ENCODE data around the gene POLR1C.

POLR1C gene

GRCh38 chr6:43515808-43516207, 1.1 kb upstream of the POLR1C start:
- Histone ChIP-seq H3K9me3 (ENCODE audit: insufficient read depth, low read length) (no peaks in the 10 kb centered on the region), H3K4me3 (ENCODE audit: insufficient read depth, low read length, poor library complexity, severe bottlenecking) (peak overlapping the region; percentile 88), H3F3A (ENCODE audit: insufficient read depth) (peaks cover 13% of the 10 kb centered on the region), H3K36me3 (ENCODE audit: low read length) (peaks cover 17% of the 10 kb centered on the region; the same call in 1 of the 2 replicates), H3K79me2 (ENCODE audit: insufficient read depth, low read length) (peaks cover 44% of the 10 kb centered on the region), H3K9me2 (replicated peaks; ENCODE audit: insufficient read depth, low read length) (no peaks in the 10 kb centered on the region), H2AFZ (ENCODE audit: low read depth, low read length, severe bottlenecking) (no peak overlapping the region), H4K20me1 (ENCODE audit: low read depth, low read length) (no peaks in the 10 kb centered on the region), H3K9ac (ENCODE audit: low read length) (peak overlapping the region; percentile 86), H3K27me3 (ENCODE audit: low read length) (no peaks in the 10 kb centered on the region), H3K27ac (ENCODE audit: low read depth, low read length) (no peak overlapping the region), H3K4me2 (ENCODE audit: low read depth, low read length, poor library complexity, severe bottlenecking) (peak overlapping the region; percentile 62)
- TF ChIP-seq, protein P1, sequence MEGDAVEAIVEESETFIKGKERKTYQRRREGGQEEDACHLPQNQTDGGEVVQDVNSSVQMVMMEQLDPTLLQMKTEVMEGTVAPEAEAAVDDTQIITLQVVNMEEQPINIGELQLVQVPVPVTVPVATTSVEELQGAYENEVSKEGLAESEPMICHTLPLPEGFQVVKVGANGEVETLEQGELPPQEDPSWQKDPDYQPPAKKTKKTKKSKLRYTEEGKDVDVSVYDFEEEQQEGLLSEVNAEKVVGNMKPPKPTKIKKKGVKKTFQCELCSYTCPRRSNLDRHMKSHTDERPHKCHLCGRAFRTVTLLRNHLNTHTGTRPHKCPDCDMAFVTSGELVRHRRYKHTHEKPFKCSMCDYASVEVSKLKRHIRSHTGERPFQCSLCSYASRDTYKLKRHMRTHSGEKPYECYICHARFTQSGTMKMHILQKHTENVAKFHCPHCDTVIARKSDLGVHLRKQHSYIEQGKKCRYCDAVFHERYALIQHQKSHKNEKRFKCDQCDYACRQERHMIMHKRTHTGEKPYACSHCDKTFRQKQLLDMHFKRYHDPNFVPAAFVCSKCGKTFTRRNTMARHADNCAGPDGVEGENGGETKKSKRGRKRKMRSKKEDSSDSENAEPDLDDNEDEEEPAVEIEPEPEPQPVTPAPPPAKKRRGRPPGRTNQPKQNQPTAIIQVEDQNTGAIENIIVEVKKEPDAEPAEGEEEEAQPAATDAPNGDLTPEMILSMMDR (IDR thresholded peaks at IDR 0.05; ENCODE audit: insufficient read depth, low read length, poor library complexity, severe bottlenecking), result no peak
- TF ChIP-seq EZH2phosphoT487 (conservative IDR thresholded peaks at IDR 0.05; ENCODE audit: low read length), result no peak

GRCh38 chr6:43516367-43516696, 557 bp upstream of the POLR1C start:
- H3K79me2 ChIP-seq (ENCODE audit: insufficient read depth, low read length), result peaks cover 44% of the 10 kb centered on the region
- peak overlapping the region; percentile 86 for H3K9ac ChIP-seq (ENCODE audit: low read length)
- H3F3A ChIP-seq (ENCODE audit: insufficient read depth), result peaks cover 13% of the 10 kb centered on the region
- no peaks in the 10 kb centered on the region for H3K9me3 ChIP-seq (ENCODE audit: insufficient read depth, low read length)
- no peaks in the 10 kb centered on the region for H4K20me1 ChIP-seq (ENCODE audit: low read depth, low read length)
- H3K27me3 ChIP-seq (ENCODE audit: low read length), result no peaks in the 10 kb centered on the region
- H3K36me3 ChIP-seq (ENCODE audit: low read length), result peaks cover 19% of the 10 kb centered on the region; the same call in 1 of the 2 replicates
- peak overlapping the region; percentile 82 for H2AFZ ChIP-seq (ENCODE audit: low read depth, low read length, severe bottlenecking)
- peak overlapping the region; percentile 62 for H3K4me2 ChIP-seq (ENCODE audit: low read depth, low read length, poor library complexity, severe bottlenecking)
- peak overlapping the region; percentile 88 for H3K4me3 ChIP-seq (ENCODE audit: insufficient read depth, low read length, poor library complexity, severe bottlenecking)
- no peaks in the 10 kb centered on the region for H3K9me2 ChIP-seq (replicated peaks; ENCODE audit: insufficient read depth, low read length)
- no peak for TF ChIP-seq EZH2phosphoT487 (conservative IDR thresholded peaks at IDR 0.05; ENCODE audit: low read length)
- TF ChIP-seq, protein P1 (IDR thresholded peaks at IDR 0.05; ENCODE audit: insufficient read depth, low read length, poor library complexity, severe bottlenecking), result no peak
- H3K27ac ChIP-seq (ENCODE audit: low read depth, low read length), result peak overlapping the region; percentile 47

DNA sequence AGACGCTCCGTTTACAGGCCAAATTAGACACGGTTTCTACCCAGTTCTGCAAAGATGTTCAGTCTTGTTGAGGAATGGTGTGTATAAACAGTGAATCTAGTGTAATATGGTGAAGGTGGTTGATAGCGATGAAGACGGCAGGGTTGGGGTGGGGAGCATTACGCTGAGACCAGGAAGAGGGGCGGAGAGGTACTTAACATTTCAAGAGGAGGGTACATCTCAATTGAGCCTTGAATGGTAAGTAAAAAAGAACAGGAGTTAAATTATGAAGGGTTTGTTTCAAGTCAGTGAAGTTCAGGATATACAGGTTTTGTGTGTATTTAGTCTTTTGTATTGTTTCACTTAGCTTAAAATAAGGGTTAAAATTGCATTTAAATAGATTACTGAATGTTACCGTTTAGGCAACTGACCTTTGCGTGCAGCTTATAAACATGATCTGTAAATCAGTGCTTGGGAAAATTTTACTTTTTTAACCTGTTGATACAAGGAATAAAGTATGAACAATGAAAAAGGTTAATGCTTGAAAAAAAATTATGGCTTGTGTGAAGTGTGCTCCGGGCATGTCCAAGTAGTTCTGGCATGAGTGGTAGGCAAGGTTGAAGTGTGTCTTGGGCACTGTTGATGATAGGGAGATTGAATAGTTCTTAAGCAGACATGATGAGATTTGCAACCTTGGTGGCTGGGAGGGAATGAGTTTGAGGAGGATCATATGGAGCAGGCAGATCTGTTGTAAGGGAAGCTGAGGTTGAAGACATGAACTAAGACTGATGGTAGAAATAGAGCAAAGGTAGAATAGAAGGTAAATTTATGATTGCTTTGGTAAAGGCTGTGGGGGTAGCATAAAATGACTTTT, 842 bp downstream of the POLR1C start:
- Histone ChIP-seq H3K9ac (ENCODE audit: low read length) (peak overlapping the region; percentile 86), H3K4me3 (ENCODE audit: insufficient read depth, low read length, poor library complexity, severe bottlenecking) (peak overlapping the region; percentile 88), H3K9me2 (replicated peaks; ENCODE audit: insufficient read depth, low read length) (no peaks in the 10 kb centered on the region), H2AFZ (ENCODE audit: low read depth, low read length, severe bottlenecking) (peak overlapping the region; percentile 82), H3F3A (ENCODE audit: insufficient read depth) (0 out of 2 replicates have a peak, but pooled peaks cover 14% of the 10 kb centered on the region), H3K27me3 (ENCODE audit: low read length) (no peaks in the 10 kb centered on the region), H3K79me2 (ENCODE audit: insufficient read depth, low read length) (peaks cover 44% of the 10 kb centered on the region), H3K27ac (ENCODE audit: low read depth, low read length) (peak overlapping the region; percentile 29), H3K9me3 (ENCODE audit: insufficient read depth, low read length) (no peaks in the 10 kb centered on the region), H3K36me3 (ENCODE audit: low read length) (peaks cover 22% of the 10 kb centered on the region; the same call in 1 of the 2 replicates), H4K20me1 (ENCODE audit: low read depth, low read length) (no peaks in the 10 kb centered on the region), H3K4me2 (ENCODE audit: low read depth, low read length, poor library complexity, severe bottlenecking) (peak overlapping the region; percentile 62)
- TF ChIP-seq EZH2phosphoT487 (conservative IDR thresholded peaks at IDR 0.05; ENCODE audit: low read length), result no peak
- TF ChIP-seq, protein P1 (IDR thresholded peaks at IDR 0.05; ENCODE audit: insufficient read depth, low read length, poor library complexity, severe bottlenecking), result no peak
